GM21619 (cell line): ENCODE results near the gene NOX4.
"Not testable (repeated sequence)": the region's sequence is repeated elsewhere in the genome, so short reads cannot be mapped to it uniquely, and the experiment has no call there.

Experiments used
- ATAC-seq: cut with Tn5 transposase; IDR thresholded peaks from one replicate; pipeline ENCODE4 v1.9.1; 2021; ENCODE audit not compliant: unreplicated experiment

The NOX4 gene

DNA sequence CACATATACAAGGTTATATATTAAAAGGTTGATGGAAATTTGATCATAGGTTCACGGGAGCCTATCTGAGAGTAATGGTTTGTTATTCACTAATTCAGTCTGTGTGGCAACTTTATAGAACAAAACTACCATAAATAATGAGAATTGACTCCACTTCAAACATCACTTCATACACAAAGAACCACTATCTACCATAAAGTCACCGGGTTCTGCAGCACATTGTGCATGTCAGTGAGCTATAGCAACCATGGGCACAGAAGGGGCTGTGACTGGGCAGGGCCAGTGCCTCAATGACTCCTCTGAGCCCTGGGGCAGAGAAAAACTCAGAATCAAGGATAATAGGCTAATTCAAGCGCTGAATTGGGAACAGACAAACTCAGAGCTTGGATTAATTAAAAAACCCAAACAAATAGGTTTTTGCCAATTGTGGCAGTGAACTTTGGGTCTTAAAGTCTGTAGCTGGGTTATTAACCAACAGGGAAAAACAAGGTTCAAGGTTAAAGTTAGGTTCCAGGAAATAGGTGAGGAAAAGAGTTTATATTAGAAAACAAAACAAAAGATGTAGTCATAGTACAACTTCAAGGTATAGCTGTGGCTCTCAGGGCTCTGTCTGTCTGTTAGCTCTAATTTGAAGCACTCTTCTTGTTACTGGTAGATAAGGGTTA is 181.7 kb downstream of the NOX4 start:
- ATAC-seq, result not testable (repeated sequence)

DNA sequence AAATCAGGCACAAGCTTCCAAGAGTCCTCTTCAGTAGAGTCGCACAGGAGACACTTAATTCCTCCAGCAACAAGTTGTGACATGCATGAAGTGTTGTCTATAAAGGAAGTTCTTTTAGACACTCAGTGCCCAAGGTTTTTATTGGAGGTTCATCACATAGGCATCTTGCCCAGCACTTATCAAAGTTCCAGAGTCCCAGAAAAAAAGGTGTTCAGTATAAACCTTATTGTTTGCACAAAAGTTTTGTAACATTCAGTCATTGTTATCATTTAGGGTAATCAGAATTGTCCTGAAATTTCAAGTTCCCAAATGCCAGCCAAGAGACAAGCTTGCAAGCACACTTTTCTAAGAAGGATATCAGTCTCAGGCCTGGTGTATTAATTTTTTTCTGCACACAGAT is 182.9 kb downstream of the NOX4 start:
- ATAC-seq, result not testable (repeated sequence)

DNA sequence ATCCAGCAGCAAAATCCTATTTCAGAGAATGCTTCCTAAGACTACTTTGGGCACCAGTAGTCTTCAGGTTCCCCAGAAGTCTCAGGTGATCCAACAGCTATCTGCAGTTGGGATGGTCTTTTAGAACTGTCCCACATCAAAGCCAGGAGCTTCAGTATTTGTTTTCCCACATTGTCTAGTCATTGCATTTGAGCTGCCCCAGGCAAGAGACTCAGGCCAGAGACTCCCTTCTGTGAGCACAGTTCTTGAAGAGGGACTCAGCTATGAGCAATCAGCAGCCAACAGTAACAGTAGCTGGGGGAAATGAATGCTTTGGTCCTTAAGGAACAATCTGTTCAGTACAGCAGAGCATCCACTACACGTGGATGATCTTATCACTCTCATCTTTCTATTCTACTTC is 188.1 kb downstream of the NOX4 start:
- ATAC-seq, result not testable (repeated sequence)

- not testable (repeated sequence) for ATAC-seq
Measured at GRCh38 chr11:89295023-89295422, 196.2 kb downstream of the NOX4 start.

DNA sequence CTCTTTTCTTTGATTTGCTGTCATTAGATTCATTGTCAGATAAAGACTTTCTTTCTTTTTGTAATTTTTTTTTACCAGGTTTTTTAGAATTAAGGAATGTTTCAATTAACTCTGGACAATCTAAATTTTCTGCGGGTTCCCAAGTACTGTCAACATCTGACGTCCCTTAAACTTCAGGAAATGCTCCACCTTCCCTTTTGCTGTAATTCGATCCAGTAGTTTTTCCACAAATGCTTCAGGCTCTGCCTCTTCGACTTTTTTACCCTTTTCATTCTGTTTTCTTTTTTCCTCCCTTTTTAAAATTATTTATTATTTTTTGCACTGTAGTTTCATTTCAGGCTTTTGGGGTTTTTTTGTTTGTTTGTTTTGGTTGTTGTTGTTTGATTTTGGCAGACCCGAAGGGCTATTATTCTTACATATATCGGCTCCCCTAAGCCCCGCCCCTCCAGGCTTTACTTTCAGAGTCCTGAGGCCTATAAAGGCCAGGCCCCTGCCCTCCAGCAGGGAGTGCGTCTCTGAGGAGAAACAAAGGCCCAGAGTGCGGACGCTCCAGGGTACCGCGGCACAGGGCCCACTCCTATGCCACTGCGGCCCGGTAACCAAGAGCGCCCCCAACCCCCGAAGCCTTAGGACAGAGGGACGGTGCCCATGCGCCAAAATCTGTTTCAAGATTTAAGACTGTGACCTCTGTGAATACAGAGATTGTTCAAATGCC is 197.1 kb downstream of the NOX4 start:
- ATAC-seq, result no peak

- ATAC-seq, result not testable (repeated sequence)
Measured at GRCh38 chr11:89288004-89288403, 203.2 kb downstream of the NOX4 start.

- not testable (repeated sequence) for ATAC-seq
Measured at GRCh38 chr11:89286601-89287000, 204.6 kb downstream of the NOX4 start.

DNA sequence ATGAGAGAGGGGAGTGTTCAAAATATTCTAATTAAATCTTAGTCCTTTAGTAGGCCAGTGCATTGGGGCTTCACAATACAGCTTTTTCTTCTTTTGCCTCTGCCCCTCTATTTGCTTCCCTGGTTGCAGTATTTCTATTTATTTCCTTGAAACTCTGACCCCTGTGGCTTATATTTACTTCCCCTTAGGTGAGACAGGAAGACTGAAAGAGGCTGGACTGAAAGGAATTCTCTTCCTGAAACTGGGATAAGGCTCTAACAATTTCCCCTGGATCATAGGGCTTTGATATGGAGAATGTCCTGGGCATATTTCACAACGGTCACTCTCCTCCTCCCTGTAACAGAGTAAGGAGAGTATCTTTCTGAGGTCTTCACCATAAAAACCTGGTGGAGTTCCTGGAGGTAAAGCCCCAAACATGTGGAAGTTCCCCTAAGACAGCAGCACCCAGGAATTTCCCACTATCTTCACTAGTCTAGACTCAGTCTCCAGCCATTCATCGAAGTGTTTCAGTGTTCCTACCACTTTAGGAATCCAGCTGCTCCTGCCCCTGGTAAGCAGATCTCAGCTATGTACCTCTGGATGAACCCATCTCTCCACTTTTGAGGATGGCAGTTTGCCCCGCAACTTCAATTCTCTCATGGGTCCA is 210.0 kb downstream of the NOX4 start:
- not testable (repeated sequence) for ATAC-seq

- ATAC-seq, result no peak
Measured at GRCh38 chr11:89279176-89279575, 212.0 kb downstream of the NOX4 start.

DNA sequence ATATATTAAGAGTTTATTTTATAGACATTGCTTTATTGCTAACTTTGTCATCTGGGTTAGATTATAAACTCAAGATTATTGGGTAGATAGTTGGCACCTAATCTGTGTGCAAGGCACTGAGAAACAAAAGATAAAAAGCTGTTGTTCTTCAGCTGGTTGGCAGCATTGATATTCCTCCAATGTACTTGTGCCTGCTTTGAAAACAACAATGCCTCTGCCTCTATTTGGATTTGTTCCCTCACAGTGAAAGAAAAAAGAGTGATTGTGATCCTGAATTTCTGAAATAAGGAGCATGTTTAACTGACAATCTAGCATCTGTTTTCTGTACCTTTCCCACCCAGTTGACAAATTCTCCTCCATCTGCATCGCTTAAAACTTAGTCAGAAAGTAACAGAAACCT is 215.2 kb downstream of the NOX4 start:
- ATAC-seq, result no peak
